Stimulated activated CD4-positive, alpha-beta T cell treated with anti-CD3 and anti-CD28 coated beads, Interleukin-12 subunit alpha, Interleukin-12 subunit beta, amount 100 ng/mL, for 24 hours (primary cell): ENCODE measurements around the gene LDB1.

Experiments
- DNase-seq, 2 experiments: peaks; one replicate each; pipeline ENCODE4 v3.0.0-alpha.2; 2020; ENCODE audit warnings: low read depth in 2 of 2

LDB1 gene

GRCh38 chr10:102120142-102120990 lies at the start of gene LDB1:
Gene LDB1, minus strand, starts transcription at chr10:102120368. Its CDS starts 258 bp downstream, at chr10:102120110.
- DNase-seq, result peak; percentile 42 to 60

DNA sequence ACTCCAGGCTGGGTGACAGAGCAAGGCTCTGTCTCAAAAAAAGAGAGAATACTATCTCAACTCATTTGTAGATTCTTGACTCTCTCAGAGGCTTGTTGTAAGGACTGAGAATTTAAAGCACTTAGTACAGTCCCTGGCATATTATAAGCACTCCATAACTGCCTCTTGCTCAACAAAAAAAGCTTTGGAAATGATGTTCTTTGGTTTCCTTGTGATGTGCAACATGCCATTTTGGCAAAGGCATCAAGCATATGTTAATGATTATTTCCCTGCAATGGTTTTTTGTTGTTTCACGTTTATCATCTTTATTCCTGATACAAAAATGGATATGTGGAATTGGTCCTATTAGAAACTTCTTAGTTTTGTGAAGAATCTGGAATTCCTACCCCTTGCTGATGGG lies 47.7 kb upstream of the LDB1 start:
- no peak for DNase-seq

DNA sequence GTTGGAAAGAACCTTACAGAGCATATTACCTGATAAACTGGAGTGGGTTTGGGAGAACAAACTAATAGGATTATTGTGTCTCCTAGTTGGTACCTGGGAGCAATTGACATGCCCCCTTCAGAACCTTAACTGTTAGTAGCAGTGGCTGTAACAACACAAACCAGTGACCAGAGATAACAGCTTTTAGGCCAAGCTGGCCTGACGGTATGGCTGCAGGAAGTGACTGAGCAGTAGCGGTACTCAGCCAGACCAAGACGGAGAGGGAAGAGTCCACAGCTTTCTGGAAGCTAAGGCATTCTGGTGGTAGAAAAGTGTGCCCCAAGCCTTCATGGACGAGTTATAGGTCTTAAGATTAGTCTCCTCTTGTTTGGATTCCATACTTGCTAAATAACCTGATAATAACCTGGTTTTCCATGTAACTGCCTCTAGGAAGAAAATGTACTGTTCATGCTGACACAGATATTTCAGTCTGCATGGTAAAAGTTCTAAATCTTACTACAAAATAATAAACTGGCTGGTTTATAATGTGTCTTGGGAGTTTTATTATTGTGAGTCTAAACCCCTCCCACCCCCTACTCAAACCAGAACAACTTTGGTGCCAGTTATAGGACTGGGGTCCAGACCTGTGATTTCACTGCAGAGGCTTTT lies 43.3 kb upstream of the LDB1 start:
- DNase-seq, result no peak

DNA sequence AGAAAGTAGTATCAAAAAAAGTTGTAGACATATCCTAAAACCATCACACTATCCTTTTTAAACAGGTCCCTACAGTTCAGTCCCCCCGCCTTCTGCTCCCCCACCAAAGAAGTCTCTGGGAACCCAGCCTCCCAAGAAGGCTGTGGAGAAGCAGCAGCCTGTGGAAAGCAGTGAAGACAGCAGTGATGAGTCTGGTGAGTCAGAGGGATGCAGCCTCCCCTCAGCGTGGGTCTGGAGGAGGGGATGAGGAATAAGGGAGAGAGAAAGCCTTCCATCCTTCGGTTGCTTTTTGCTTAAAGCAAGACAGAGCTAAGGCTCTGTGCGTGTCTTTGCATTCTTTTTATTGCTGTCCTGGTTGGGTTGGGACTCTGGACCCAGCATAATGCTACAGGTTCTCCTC lies 39.7 kb upstream of the LDB1 start:
- no peak for DNase-seq

GRCh38 chr10:102159051-102159597 lies 39.0 kb upstream of the LDB1 start:
- no peak for DNase-seq

- DNase-seq, result no peak
These were observed 37.1 kb upstream of the LDB1 start for GRCh38 chr10:102157224-102157623.

- no peak for DNase-seq
These were observed 34.4 kb upstream of the LDB1 start for GRCh38 chr10:102154466-102155116.

GRCh38 chr10:102153093-102153620 lies 33.0 kb upstream of the LDB1 start:
- no peak for DNase-seq

DNA sequence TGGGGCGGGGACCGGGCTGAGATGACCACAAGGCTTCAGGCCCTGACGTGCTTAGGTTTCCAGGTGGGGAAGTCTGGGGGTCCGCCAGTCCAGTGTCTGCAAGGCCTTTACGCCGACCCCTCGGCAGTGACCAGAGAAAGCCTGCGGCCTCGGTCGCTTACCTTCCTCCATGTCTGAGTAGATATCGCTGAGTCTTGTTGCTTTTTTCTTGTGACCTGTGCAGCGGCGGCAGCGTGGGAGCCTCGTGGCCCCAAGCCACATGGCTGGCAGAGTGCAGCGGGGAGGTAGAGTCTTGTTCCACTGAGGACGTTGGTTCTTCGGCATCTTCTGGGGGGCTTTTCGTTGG lies 32.4 kb upstream of the LDB1 start:
- peak; percentile 37 to 54 for DNase-seq

- peak; percentile 100 for DNase-seq
These were observed 31.8 kb upstream of the LDB1 start, which contains the start of gene NOLC1 for GRCh38 chr10:102151774-102152544. Gene NOLC1, plus strand, starts transcription at chr10:102152389. Its CDS starts 22 bp downstream, at chr10:102152411.

DNA sequence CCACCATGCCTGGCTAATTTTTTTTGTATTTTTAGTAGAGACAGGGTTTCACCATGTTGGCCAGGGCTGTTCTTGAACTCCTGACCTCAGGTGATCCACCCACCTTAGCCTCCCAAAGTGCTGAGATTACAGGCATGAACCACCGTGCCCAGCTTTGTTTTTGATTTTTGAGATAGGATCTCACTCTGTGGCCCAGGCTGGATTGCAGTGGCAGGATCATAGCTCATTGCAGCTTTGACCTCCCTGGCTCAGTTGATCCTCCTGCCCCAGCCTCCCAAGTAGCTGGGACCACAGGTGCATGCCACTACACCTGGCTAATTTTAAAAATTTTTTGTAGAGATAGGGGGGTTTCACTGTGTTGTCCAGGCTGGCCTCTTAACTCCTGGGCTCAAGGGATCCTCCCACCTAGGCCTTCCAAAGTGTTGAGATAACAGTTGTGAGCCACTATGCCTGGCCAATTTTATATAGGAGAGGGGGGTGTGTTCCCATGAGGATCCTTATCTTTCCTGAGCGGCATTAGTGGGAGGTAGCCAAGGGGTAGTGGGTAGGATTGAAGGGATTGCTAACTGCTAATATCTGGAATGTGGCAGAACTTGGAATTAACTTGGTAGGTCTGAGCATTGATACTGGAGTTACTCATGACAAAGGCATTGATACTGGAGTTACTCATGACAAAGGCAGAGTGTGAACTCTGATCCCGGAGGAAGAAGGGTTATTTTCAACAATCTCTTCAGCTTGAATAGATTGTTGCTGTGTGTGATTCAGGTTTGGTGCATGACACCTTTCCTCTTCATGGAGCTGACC lies 31.0 kb upstream of the LDB1 start:
- DNase-seq, result no peak

DNA sequence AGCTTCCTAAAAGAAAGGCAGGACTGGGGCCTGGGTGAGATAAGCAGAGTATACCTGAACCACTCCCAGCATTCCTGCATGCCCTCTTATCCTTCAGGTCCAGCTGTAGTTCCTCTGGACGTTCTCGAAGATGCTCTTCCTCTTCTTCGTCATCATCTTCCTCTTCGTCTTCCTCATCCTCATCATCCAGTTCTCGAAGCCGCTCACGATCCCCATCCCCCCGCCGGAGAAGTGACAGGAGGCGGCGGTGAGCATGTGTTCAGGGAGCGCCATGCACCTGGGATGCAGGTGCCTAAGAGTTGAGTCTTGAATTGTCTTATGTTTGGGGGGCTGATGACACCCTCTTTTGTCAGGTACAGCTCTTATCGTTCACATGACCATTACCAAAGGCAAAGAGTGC lies 28.1 kb upstream of the LDB1 start:
- no peak for DNase-seq

DNA sequence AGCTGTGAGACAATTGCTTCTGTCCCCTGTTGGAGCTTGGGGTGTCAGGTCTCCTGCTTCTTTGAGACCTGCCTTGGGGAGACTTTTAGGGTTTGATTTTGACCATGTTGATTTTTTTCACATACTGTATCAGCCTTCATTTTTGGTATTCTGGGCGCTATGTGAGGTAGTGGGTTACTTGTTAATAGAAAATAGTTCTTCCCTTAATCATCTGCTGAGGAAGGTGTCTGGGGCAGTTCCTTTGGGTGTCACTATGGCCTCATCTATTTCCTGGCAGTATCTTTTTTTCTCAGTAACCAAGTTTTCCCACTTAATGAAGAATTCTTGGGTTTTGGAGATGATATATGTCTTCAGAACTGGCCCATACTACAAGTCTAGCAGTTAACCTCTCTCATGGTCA lies 27.4 kb upstream of the LDB1 start:
- no peak for DNase-seq

DNA sequence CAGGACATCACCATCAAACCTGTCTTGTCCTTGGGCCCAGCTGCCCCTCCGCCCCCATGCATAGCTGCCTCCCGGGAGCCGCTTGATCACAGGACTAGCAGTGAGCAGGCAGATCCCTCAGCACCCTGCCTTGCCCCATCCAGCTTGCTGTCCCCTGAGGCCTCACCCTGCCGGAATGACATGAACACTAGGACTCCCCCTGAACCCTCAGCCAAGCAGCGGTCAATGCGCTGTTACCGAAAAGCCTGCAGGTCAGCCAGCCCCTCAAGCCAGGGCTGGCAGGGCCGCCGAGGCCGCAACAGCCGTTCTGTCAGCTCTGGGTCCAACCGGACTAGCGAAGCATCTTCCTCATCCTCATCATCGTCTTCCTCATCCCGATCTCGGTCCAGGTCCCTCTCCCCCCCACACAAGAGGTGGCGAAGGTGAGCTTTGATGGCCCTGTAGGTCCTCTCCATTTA lies 26.8 kb upstream of the LDB1 start:
- no peak for DNase-seq

DNA sequence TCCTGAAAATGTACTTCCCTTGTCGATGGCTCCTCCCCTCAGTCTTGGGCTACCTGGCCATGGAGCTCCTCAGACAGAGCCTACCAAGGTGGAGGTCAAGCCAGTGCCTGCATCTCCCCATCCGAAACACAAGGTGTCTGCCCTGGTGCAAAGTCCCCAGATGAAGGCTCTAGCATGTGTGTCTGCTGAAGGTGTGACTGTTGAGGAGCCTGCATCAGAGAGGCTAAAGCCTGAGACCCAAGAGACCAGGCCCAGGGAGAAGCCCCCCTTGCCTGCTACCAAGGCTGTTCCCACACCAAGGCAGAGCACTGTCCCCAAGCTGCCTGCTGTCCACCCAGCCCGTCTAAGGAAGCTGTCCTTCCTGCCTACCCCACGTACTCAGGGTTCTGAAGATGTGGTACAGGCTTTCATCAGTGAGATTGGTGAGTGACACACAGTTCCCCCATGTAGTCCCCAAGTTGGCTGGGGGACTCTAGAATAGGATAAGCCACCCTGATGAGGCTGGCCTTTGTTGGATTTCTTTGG lies 21.5 kb upstream of the LDB1 start:
- DNase-seq, result no peak

DNA sequence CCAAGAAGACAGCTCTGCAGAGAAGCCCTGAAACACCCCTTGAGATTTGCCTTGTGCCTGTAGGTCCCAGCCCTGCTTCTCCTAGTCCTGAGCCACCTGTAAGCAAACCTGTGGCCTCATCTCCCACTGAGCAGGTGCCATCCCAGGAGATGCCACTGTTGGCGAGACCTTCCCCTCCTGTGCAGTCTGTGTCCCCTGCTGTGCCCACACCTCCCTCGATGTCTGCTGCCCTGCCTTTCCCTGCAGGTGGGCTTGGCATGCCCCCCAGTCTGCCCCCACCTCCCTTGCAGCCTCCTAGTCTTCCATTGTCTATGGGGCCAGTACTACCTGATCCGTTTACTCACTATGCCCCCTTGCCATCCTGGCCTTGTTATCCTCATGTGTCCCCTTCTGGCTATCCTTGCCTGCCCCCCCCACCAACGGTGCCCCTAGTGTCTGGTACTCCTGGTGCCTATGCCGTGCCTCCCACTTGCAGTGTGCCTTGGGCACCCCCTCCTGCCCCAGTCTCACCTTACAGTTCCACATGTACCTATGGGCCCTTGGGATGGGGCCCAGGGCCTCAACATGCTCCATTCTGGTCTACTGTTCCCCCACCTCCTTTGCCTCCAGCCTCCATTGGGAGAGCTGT lies 20.9 kb upstream of the LDB1 start:
- no peak for DNase-seq

DNA sequence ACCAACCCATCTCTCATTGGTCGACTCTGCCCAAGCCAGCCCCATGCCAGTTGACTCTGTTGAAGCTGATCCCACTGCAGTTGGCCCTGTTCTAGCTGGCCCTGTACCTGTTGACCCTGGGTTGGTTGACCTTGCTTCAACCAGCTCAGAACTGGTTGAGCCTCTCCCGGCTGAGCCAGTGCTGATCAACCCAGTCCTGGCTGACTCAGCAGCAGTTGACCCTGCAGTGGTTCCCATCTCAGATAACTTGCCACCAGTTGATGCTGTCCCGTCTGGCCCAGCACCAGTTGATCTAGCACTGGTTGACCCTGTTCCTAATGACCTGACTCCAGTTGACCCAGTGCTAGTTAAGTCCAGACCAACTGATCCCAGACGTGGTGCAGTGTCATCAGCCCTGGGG lies 20.1 kb upstream of the LDB1 start:
- DNase-seq, result no peak

DNA sequence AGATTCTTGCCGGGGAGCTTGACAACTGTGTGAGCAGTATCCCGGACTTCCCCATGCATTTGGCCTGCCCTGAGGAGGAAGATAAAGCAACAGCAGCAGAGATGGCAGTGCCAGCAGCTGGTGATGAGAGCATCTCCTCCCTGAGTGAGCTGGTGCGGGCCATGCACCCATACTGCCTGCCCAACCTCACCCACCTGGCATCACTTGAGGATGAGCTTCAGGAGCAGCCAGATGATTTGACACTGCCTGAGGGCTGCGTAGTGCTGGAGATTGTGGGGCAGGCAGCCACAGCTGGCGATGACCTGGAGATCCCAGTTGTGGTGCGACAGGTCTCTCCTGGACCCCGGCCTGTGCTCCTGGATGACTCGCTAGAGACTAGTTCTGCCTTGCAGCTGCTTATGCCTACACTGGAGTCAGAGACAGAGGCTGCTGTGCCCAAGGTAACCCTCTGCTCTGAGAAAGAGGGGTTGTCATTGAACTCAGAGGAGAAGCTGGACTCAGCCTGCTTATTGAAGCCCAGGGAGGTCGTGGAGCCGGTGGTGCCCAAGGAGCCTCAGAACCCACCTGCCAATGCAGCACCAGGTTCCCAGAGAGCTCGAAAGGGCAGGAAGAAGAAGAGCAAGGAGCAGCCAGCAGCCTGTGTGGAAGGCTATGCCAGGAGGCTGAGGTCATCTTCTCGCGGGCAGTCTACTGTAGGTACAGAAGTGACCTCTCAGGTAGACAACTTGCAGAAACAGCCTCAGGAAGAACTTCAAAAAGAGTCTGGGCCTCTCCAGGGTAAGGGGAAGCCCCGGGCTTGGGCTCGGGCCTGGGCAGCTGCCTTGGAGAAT lies 19.3 kb upstream of the LDB1 start:
- DNase-seq, result no peak
